ENCODE measurements around the gene SERTAD2.

- TF ChIP-seq CTCF (IDR thresholded peaks at IDR 0.05) (no peak), POLR2A (IDR thresholded peaks at IDR 0.05) (no peak)
Measured at GRCh38 chr2:64650722-64651338, 2.9 kb downstream of the SERTAD2 start.
